Measurements from ENCODE around the gene TEF. TPM values are rescaled to one million over a fixed set of nuclear protein-coding genes. Genes with fewer than 3 reads are reported as not detected.

Gene TEF
- total and polyA plus RNA-seq, 9 of the 15 experiments (the other 6 are each of a cell fraction or from before 2014, with no cell fraction given), result 0.04 to 3.1 (median 1.2) TPM

- ATAC-seq (no peak), FAIRE-seq (no peak), DNase-seq (ENCODE audit: extremely low read depth in 1 of 4, low spot score in 3 of 4) (no peak)
- in situ Hi-C loops (cut with MboI), result no loop called here
- 72% methylated on average over 12 of the region's 19 CpGs for WGBS (ENCODE audit: insufficient coverage, low coverage, missing lambda C conversion rate)
- H3K4me3 ChIP-seq, result no peak overlapping the region
- H4K20me1 ChIP-seq (replicated peaks; ENCODE audit: control insufficient read depth, insufficient read depth, low read length), result no peaks in the 10 kb centered on the region
- H2AFZ ChIP-seq (ENCODE audit: low read depth, low read length), result no peak overlapping the region
- H3K9ac ChIP-seq (ENCODE audit: insufficient read depth in 1 of 2, low read depth in 2 of 2, low read length in 2 of 2), result peak overlapping the region in 1 of 2 experiments; percentile 33; a peak in 1 of 4 replicates
- H3K27ac ChIP-seq (ENCODE audit: extremely low read depth, low read depth, low read length), result no peak overlapping the region
- intact Hi-C loops (cut with micrococcal nuclease), result no loop called here
- no peaks in the 10 kb centered on the region for H3K9me3 ChIP-seq (replicated peaks; ENCODE audit: control insufficient read depth, insufficient read depth, low read depth, low read length)
- H3K79me2 ChIP-seq (ENCODE audit: control insufficient read depth, insufficient read depth, low read length), result no peaks in the 10 kb centered on the region
- no TSS peak for BruUV-seq (replicated peaks)
- CTCF ChIA-PET (ENCODE audit: low intra/inter-chr PET ratio), result interaction anchor here (0.5 kb wide), 1 partner anchor 63 kb away, joined by 5 read pairs; no protein-coding TSS in a partner anchor
- POLR2A ChIA-PET, result interaction anchor here (0.6 to 1.1 kb wide), 3 partner anchors 19 to 57 kb away, joined by 3 read pairs; no protein-coding TSS in a partner anchor
- H3K9me1 ChIP-seq (ENCODE audit: control insufficient read depth, insufficient read depth, low read length), result no peaks in the 10 kb centered on the region
- H3K4me2 ChIP-seq (ENCODE audit: insufficient read depth, low read length), result no peak overlapping the region
- H3K27me3 ChIP-seq (ENCODE audit: control insufficient read depth in 2 of 2, insufficient read depth in 2 of 2, low read length in 2 of 2), result no peaks in the 10 kb centered on the region
- H3K4me1 ChIP-seq (replicated peaks in 1 of 2; ENCODE audit: control insufficient read depth in 2 of 2, insufficient read depth in 2 of 2, low read length in 2 of 2), result peaks cover 15 to 38% of the 10 kb centered on the region in 2 experiments; a peak in 4 of 5 replicates
- H3K36me3 ChIP-seq (ENCODE audit: control insufficient read depth, insufficient read depth, low read length), result no peaks in the 10 kb centered on the region
- TF ChIP-seq, protein P1, sequence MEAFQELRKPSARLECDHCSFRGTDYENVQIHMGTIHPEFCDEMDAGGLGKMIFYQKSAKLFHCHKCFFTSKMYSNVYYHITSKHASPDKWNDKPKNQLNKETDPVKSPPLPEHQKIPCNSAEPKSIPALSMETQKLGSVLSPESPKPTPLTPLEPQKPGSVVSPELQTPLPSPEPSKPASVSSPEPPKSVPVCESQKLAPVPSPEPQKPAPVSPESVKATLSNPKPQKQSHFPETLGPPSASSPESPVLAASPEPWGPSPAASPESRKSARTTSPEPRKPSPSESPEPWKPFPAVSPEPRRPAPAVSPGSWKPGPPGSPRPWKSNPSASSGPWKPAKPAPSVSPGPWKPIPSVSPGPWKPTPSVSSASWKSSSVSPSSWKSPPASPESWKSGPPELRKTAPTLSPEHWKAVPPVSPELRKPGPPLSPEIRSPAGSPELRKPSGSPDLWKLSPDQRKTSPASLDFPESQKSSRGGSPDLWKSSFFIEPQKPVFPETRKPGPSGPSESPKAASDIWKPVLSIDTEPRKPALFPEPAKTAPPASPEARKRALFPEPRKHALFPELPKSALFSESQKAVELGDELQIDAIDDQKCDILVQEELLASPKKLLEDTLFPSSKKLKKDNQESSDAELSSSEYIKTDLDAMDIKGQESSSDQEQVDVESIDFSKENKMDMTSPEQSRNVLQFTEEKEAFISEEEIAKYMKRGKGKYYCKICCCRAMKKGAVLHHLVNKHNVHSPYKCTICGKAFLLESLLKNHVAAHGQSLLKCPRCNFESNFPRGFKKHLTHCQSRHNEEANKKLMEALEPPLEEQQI (IDR thresholded peaks at IDR 0.05), result no peak
- TF ChIP-seq NR2C2 (CRISPR knock-in tag; IDR thresholded peaks at IDR 0.05) (no peak), NR2C2 (tag; IDR thresholded peaks at IDR 0.05) (no peak)
Observed at GRCh38 chr22:41368543-41369423, 13.0 kb upstream of the TEF start.
